Measurements from ENCODE around the gene KPNA3.

GRCh38 chr13:49740870-49741269 is 51.6 kb downstream of the KPNA3 start:
- TF ChIP-seq, protein P1, sequence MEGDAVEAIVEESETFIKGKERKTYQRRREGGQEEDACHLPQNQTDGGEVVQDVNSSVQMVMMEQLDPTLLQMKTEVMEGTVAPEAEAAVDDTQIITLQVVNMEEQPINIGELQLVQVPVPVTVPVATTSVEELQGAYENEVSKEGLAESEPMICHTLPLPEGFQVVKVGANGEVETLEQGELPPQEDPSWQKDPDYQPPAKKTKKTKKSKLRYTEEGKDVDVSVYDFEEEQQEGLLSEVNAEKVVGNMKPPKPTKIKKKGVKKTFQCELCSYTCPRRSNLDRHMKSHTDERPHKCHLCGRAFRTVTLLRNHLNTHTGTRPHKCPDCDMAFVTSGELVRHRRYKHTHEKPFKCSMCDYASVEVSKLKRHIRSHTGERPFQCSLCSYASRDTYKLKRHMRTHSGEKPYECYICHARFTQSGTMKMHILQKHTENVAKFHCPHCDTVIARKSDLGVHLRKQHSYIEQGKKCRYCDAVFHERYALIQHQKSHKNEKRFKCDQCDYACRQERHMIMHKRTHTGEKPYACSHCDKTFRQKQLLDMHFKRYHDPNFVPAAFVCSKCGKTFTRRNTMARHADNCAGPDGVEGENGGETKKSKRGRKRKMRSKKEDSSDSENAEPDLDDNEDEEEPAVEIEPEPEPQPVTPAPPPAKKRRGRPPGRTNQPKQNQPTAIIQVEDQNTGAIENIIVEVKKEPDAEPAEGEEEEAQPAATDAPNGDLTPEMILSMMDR (IDR thresholded peaks at IDR 0.05; ENCODE audit: insufficient read depth, low read length) = no peak
- TF ChIP-seq, protein P2, sequence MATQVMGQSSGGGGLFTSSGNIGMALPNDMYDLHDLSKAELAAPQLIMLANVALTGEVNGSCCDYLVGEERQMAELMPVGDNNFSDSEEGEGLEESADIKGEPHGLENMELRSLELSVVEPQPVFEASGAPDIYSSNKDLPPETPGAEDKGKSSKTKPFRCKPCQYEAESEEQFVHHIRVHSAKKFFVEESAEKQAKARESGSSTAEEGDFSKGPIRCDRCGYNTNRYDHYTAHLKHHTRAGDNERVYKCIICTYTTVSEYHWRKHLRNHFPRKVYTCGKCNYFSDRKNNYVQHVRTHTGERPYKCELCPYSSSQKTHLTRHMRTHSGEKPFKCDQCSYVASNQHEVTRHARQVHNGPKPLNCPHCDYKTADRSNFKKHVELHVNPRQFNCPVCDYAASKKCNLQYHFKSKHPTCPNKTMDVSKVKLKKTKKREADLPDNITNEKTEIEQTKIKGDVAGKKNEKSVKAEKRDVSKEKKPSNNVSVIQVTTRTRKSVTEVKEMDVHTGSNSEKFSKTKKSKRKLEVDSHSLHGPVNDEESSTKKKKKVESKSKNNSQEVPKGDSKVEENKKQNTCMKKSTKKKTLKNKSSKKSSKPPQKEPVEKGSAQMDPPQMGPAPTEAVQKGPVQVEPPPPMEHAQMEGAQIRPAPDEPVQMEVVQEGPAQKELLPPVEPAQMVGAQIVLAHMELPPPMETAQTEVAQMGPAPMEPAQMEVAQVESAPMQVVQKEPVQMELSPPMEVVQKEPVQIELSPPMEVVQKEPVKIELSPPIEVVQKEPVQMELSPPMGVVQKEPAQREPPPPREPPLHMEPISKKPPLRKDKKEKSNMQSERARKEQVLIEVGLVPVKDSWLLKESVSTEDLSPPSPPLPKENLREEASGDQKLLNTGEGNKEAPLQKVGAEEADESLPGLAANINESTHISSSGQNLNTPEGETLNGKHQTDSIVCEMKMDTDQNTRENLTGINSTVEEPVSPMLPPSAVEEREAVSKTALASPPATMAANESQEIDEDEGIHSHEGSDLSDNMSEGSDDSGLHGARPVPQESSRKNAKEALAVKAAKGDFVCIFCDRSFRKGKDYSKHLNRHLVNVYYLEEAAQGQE (IDR thresholded peaks at IDR 0.05; ENCODE audit: insufficient replicate concordance, low read depth) = no peak
- TF ChIP-seq SPI1 (IDR thresholded peaks at IDR 0.05; ENCODE audit: borderline replicate concordance, low read depth) = no peak
